NCI-H2196 (cell line): ENCODE results near the gene PDE6B.
"Not testable (repeated sequence)": the region's sequence is repeated elsewhere in the genome, so short reads cannot be mapped to it uniquely, and the experiment has no call there.

ENCODE experiments used
- DNase-seq: peaks from one replicate; lab custom pipeline; 2025; ENCODE audit not compliant: unreplicated experiment; lab: John Stamatoyannopoulos, UW

The PDE6B gene

GRCh38 chr4:669806-670559, 44.6 kb downstream of the PDE6B start:
- DNase-seq: not testable (repeated sequence)

DNA sequence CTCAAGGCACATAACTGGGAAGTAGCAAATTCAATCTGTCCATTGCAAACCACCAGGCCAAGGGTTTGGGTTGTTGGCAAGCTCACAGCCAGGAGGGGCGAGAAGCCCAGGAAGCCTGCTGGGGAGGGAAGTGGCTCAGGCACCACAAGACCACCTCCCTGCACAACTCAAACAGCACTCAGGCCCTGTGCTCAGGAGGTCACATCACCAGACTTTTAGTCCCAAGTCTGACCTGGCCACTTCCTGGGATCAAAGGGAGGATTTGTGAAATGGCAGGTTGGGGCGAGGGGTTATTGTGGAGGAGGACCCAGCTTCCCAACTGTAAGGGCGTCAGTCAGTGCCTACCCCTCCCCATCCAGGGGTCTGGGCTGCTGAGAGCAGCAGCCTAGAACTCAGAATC, 46.4 kb downstream of the PDE6B start:
- DNase-seq: no peak

- DNase-seq: peak; percentile 20
These were observed 48.1 kb downstream of the PDE6B start for GRCh38 chr4:673349-674091.

- peak; percentile 97 for DNase-seq
These were observed 49.0 kb downstream of the PDE6B start, which contains the start of the genes ATP5ME and MYL5 for GRCh38 chr4:674172-675035. Gene ATP5ME (minus strand): TSS chr4:674276. CDS start chr4:674247, 29 bp downstream. Gene MYL5 (plus strand): TSS chr4:674542. CDS start chr4:678027, 3,485 bp downstream.

DNA sequence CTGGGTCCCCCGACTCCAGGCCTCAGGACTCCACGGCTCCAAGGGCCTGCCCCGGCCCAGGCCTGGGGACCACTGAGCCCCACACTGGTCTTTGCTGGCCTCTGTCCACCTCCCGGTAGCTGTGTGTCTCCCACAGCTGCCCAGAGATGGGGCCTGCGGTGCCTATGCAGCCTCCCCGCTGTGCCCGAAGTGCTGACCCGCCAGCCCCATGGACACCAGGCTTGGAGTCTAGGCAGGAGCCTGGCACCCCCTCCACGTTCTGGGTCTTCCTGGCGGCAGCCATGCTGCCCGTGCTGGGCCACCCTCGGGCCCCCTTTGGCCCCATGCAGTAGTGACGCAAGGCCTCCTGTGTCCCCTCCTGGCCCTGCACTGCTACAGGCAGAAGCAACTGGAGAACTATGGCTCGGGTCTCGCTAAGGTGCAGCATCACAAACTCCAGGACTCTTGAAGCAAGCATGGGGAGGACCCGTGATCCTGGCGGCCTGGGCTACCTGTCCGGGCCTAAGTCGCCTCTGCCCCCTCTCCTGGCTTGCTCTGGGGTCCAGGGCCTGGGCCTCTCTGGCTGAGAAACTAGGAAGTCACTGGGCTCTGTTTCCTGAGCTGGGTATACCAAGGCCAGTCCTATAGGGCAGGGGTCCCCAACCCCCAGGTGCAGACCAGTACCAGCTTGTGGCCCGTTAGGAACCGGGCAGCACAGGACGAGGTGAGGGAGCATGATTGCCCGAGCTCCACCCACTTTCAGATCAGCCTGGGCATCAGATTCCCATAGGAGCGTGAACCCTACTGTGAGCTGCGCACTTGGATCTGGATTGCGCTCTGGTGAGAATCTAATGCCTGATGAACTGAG, 49.9 kb downstream of the PDE6B start:
- no peak for DNase-seq

DNA sequence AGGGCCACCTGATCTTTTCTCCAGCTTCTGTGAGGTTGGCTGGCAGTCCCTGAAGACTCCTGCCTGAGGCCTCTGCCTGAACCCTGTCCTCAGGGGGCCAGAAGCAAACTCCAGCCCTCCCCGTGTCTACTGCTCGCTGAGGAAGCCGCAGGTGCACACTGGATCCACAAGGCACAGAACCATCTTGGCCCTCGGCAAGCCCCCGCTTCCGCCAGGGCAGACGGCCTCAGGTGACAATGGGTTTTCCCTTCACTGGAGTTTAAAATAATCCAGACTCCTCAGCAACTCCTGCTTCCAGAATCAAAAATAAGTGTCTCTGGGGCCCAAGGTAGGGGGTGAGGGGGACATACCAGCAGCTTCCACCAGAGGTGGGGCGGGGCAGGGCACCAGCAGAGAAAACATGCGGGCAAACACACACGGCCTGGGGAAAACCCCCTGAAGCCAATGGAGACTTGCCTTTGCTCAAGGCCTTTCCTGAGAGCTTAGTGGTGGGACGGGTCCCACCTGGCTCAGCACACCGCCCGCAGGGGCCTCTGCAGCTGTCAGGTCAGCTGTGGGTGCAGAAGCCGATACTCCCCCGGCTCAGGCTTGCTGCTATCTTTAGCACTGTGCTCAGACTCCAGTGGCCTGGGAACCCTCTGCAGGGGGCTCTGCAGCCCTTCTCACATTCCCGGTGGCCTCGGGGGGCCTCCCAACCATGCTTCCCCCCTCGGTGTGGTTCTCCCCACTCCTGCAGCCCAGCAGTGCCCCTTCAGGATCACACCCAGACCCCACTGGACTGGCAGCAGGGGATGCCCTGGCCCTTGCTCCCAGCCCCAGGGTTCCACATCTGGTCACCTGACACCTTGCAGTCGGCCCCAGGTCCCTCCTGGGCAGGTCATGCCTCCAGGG, 50.9 kb downstream of the PDE6B start:
- no peak for DNase-seq

GRCh38 chr4:676871-677235, 51.5 kb downstream of the PDE6B start:
- no peak for DNase-seq

DNA sequence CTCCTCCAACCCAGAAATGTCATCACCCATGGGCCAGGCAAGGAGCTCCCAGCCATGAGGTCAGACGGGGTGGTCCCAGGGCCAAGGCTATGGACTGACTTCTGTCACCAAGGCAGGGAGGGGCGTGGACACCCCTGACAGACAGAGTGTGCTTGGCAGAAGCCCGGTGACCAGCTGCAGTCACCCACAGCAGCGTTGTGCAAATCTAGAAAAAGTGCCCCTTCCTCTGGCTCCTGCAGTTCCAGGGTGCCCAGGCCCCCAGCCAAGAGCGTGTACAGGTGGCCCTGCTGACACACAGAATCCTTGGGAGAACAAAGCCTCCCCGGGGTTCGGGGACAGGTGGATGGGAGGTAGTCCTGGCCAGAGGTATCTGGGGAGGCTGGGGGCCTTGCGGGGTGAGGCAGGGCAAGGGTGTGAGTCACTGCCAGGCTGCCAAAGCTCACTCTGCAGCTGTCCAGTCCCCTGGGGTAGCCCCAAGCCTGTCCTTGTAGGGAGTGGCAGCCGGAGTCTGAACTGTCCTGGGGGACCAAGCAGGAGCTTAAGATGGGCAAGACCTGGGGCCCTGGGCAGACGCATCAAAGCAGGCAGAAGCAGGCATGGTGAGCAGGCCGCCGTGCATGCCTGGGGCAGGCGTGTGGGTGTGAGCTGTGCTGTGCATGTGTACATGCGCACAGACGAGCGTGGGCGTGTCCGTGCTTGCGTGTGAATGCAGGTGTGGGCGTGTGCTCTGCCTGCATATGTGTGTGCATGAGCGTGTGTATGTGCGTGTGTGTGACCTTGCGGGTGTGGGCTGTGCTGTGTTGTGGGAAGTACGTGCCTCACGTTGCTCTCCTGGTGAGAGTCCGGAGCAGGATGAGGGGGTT, 52.3 kb downstream of the PDE6B start:
- no peak for DNase-seq

GRCh38 chr4:678331-679103, 53.1 kb downstream of the PDE6B start:
- DNase-seq: no peak

GRCh38 chr4:679104-679481, 53.7 kb downstream of the PDE6B start:
- DNase-seq: no peak

DNA sequence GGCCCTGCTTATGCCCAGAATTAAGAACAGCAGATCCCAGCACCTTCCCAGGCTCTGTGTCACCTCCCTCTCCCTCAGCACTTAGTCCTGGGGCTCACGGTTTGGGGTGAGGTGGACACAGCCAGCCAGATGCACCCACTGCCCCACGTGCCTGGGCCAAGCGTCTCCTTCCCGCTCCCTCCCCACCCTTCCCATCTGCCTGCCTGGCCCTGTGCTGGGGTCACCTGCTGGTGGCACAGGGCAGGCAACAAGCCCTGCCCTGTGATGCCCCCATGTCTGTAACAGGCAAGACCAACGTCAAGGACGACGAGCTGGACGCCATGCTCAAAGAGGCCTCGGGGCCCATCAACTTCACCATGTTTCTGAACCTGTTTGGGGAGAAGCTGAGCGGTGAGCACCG, 54.3 kb downstream of the PDE6B start:
- no peak for DNase-seq

GRCh38 chr4:680091-680490, 54.7 kb downstream of the PDE6B start:
- DNase-seq: no peak

DNA sequence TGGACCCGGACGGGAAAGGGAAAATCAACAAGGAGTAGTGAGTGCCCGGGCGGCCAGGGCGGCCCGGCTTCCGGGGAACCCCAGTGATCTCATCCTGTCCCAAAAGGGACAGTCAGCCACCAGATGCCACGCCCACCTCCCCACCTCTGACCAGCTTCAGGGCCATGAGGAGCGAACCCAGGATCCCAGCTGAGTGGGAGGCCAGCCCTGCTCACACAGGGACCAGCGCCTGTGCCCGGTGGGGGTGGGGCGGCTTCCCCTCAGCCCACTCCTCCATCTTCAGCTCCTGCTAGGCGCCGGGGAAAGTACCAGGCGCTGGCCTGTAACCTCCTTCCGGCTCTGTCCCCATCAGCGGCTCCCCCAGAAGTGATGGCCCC, 55.2 kb downstream of the PDE6B start:
- DNase-seq: no peak

- peak; percentile 14 for DNase-seq
These were observed 55.7 kb downstream of the PDE6B start for GRCh38 chr4:680928-681645.

GRCh38 chr4:681736-682451, 56.5 kb downstream of the PDE6B start:
- peak; percentile 76 for DNase-seq

- DNase-seq: no peak
These were observed 57.3 kb downstream of the PDE6B start for GRCh38 chr4:682490-683172.
